ENCODE measurements around the gene DLGAP1. TPM values are rescaled to one million over a fixed set of nuclear protein-coding genes. Genes with fewer than 3 reads are reported as not detected.

Gene DLGAP1
- total and polyA plus RNA-seq, 2 of the 8 experiments (the other 6 are each of a cell fraction or from before 2014, with no cell fraction given) = 11.8 to 16.9 TPM

GRCh38 chr18:3502650-3503049, 952.5 kb downstream of the DLGAP1 start:
- H2BK5ac ChIP-seq (ENCODE audit: low read depth, low read length) = no peak overlapping the region
- H3K4ac ChIP-seq (replicated peaks; ENCODE audit: insufficient read length, low read depth, low read length) = no peak overlapping the region
- H3K79me2 ChIP-seq (ENCODE audit: control insufficient read depth in 1 of 2, insufficient read depth in 2 of 2, low read length in 2 of 2) = no peaks in the 10 kb centered on the region
- H3K9me3 ChIP-seq (ENCODE audit: insufficient read depth in 2 of 2, low read depth in 1 of 2, low read length in 1 of 2) = no peaks in the 10 kb centered on the region
- no peaks in the 10 kb centered on the region for H4K20me1 ChIP-seq (replicated peaks in 1 of 2; ENCODE audit: control insufficient read depth in 1 of 2, insufficient read depth in 2 of 2, low read length in 2 of 2)
- ChIA-PET CTCF (ENCODE audit: partially characterized antibody) (no interaction called here), POLR2A (ENCODE audit: partially characterized antibody) (no interaction called here)
- no peak overlapping the region for H3K14ac ChIP-seq (ENCODE audit: insufficient read length)
- no peak overlapping the region for H4K8ac ChIP-seq (ENCODE audit: extremely low read depth, insufficient read depth, low read length)
- peaks cover 5% of the 10 kb centered on the region for H3K23me2 ChIP-seq (ENCODE audit: low read depth, low read length)
- H2BK12ac ChIP-seq (ENCODE audit: low read depth, low read length) = no peak overlapping the region
- no peak overlapping the region for H3K18ac ChIP-seq (ENCODE audit: extremely low read depth, low read length)
- WGBS, 2 experiments (ENCODE audit: extremely low coverage in 1 of 2, insufficient coverage in 1 of 2, insufficient read length in 1 of 2, insufficient replicate concordance in 2 of 2, low coverage in 1 of 2, low lambda C conversion rate in 2 of 2, missing lambda C conversion rate in 1 of 2) = 79% methylated on average over 4 of the region's 4 CpGs; no CpG with 5 or more reads in 1 of the 2 experiments
- no peaks in the 10 kb centered on the region for H3K79me1 ChIP-seq (ENCODE audit: low read depth, low read length)
- no peak overlapping the region for H2BK120ac ChIP-seq (replicated peaks; ENCODE audit: low read depth, low read length)
- H3K36me3 ChIP-seq (ENCODE audit: control insufficient read depth in 2 of 4, insufficient read depth in 4 of 4, low read length in 3 of 4) = no peaks in the 10 kb centered on the region
- no peak overlapping the region for H3K4me2 ChIP-seq (ENCODE audit: insufficient read depth in 1 of 2, low read depth in 2 of 2, low read length in 2 of 2)
- no peak overlapping the region for H2AK5ac ChIP-seq (ENCODE audit: low read depth, low read length)
- FAIRE-seq = no peak
- no peak overlapping the region for H3K23ac ChIP-seq (ENCODE audit: insufficient read length)
- peaks cover 0 to 11% (median 4%) of the 10 kb centered on the region in 4 experiments; a peak in 6 of 7 replicates for H3K4me1 ChIP-seq (replicated peaks in 1 of 4; ENCODE audit: control insufficient read depth in 3 of 4, insufficient read depth in 4 of 4, low read length in 3 of 4)
- H3K27me3 ChIP-seq (replicated peaks in 1 of 4; ENCODE audit: control insufficient read depth in 3 of 4, extremely low read depth in 1 of 4, insufficient read depth in 3 of 4, low read length in 3 of 4) = no peaks in the 10 kb centered on the region; a peak in 3 of 7 replicates
- H2BK15ac ChIP-seq (ENCODE audit: low read length) = no peak overlapping the region
- H2AFZ ChIP-seq (ENCODE audit: low read length) = no peak overlapping the region
- no peak overlapping the region for H3K9ac ChIP-seq (replicated peaks in 1 of 4; ENCODE audit: extremely low read depth in 1 of 4, low read depth in 3 of 4, low read length in 3 of 4)
- H3K4me3 ChIP-seq (ENCODE audit: extremely low read depth in 1 of 4, insufficient read depth in 2 of 4, low read depth in 3 of 4, low read length in 4 of 4) = no peak overlapping the region
- no peak overlapping the region for H4K5ac ChIP-seq (ENCODE audit: insufficient read length, low read depth, low read length)
- no peak for DNase-seq (ENCODE audit: low read depth in 1 of 2, low spot score in 2 of 2)
- H3K27ac ChIP-seq (ENCODE audit: low read depth, low read length) = no peak overlapping the region
- no peak overlapping the region for H3K56ac ChIP-seq (replicated peaks; ENCODE audit: insufficient read length, low read depth, low read length)
- no peak overlapping the region for H2BK20ac ChIP-seq (ENCODE audit: low read length)
- H4K91ac ChIP-seq (replicated peaks; ENCODE audit: insufficient read length, low read length) = no peak overlapping the region
- TF ChIP-seq TEAD4 (IDR thresholded peaks at IDR 0.05; ENCODE audit: low read depth, low read length) = no peak
- no peak for TF ChIP-seq PHF8 (conservative IDR thresholded peaks at IDR 0.05; ENCODE audit: low read depth, low read length)
- TF ChIP-seq CBX5 (IDR thresholded peaks at IDR 0.05; ENCODE audit: low read depth, low read length) = no peak
- no peak for TF ChIP-seq JUN (IDR thresholded peaks at IDR 0.05; ENCODE audit: low read depth, low read length)
- TF ChIP-seq POLR2AphosphoS5 (IDR thresholded peaks at IDR 0.05; ENCODE audit: low read depth, low read length) = no peak
- no peak for TF ChIP-seq SIN3A (conservative IDR thresholded peaks at IDR 0.05 in 1 of 2, IDR thresholded peaks at IDR 0.05 in 1 of 2; ENCODE audit: low read depth in 1 of 2, low read length in 2 of 2)
- TF ChIP-seq RAD21 (IDR thresholded peaks at IDR 0.05 in 1 of 2, conservative IDR thresholded peaks at IDR 0.05 in 1 of 2; ENCODE audit: low read depth in 2 of 2, low read length in 2 of 2) = no peak
- no peak for TF ChIP-seq YY1 (IDR thresholded peaks at IDR 0.05; ENCODE audit: low read depth, low read length)
- no peak for TF ChIP-seq EGR1 (IDR thresholded peaks at IDR 0.05; ENCODE audit: borderline replicate concordance, low read depth, low read length)
- no peak for TF ChIP-seq SRF (IDR thresholded peaks at IDR 0.05; ENCODE audit: low read depth, low read length)
- TF ChIP-seq ATF2 (IDR thresholded peaks at IDR 0.05; ENCODE audit: low read length) = no peak
- TF ChIP-seq HDAC6 (IDR thresholded peaks at IDR 0.05; ENCODE audit: low read depth, low read length) = no peak
- no peak for TF ChIP-seq MAX (IDR thresholded peaks at IDR 0.05)
